ENCODE measurements around the gene MISP. TPM values are rescaled to one million over a fixed set of nuclear protein-coding genes. Genes with fewer than 3 reads are reported as not detected.

MISP gene
- polyA plus RNA-seq, 1 of the 3 experiments (the other 2 are of a cell fraction) = 0.08 TPM

GRCh38 chr19:796692-797527 lies 46.0 kb downstream of the MISP start, which contains the start of gene PTBP1 (continued):
- TF ChIP-seq TEAD4 (IDR thresholded peaks at IDR 0.05; ENCODE audit: borderline replicate concordance, insufficient read depth) = no peak

GRCh38 chr19:797528-798414 lies 46.9 kb downstream of the MISP start:
- peaks cover 49% of the 10 kb centered on the region for H3K79me2 ChIP-seq (ENCODE audit: insufficient read depth)
- H4K20me1 ChIP-seq (ENCODE audit: insufficient read depth) = peaks cover 49% of the 10 kb centered on the region
- peak; percentile 98 for DNase-seq
- H3K9ac ChIP-seq = peak overlapping the region; percentile 96
- peaks cover 4% of the 10 kb centered on the region for H3F3A ChIP-seq (replicated peaks; ENCODE audit: insufficient read depth)
- TF ChIP-seq ELF1 (IDR thresholded peaks at IDR 0.05) (peak; percentile 20; the same call in 1 of the 2 replicates), MXI1 (IDR thresholded peaks at IDR 0.05; ENCODE audit: low read depth, low read length) (peak; percentile 16; the same call in 1 of the 2 replicates), NRF1 (IDR thresholded peaks at IDR 0.05; ENCODE audit: low read depth, low read length) (peak; percentile 94), RAD21 (IDR thresholded peaks at IDR 0.05; ENCODE audit: low read length) (no peak), SIN3A (IDR thresholded peaks at IDR 0.05; ENCODE audit: borderline replicate concordance, low read depth, low read length) (0 out of 2 replicates have a peak, but pooled peaks have one; percentile 4), CHD2 (IDR thresholded peaks at IDR 0.05; ENCODE audit: low read length, partially characterized antibody) (peak; percentile 56), YY1 (IDR thresholded peaks at IDR 0.05; ENCODE audit: low read depth) (no peak), MAX (IDR thresholded peaks at IDR 0.05; ENCODE audit: low read depth) (no peak), CTCF (IDR thresholded peaks at IDR 0.05) (no peak)
- H3K4me1 ChIP-seq (ENCODE audit: control insufficient read depth in 1 of 2, insufficient read depth in 2 of 2, low read depth in 1 of 2, low read length in 1 of 2) = peaks cover 29 to 47% of the 10 kb centered on the region in 2 experiments; a peak in 3 of 4 replicates
- ChIA-PET POLR2A (no interaction called here), CTCF (interaction anchor here (1.5 kb wide), 1 partner anchor 186 kb away, joined by 3 read pairs; the partner anchor contains the start of gene WDR18)
- H3K4me2 ChIP-seq = peak overlapping the region; percentile 95
- WGBS (ENCODE audit: low lambda C conversion rate) = 2% methylated on average over 26 of the region's 129 CpGs
- peaks cover 10 to 16% of the 10 kb centered on the region in 2 experiments for H3K36me3 ChIP-seq (replicated peaks in 1 of 2; ENCODE audit: control insufficient read depth in 1 of 2, insufficient read depth in 2 of 2, low read length in 1 of 2)
- H3K27ac ChIP-seq (ENCODE audit: low read depth in 2 of 2, low read length in 1 of 2) = peak overlapping the region; percentile 81 to 94
- H2AFZ ChIP-seq (ENCODE audit: low read depth) = no peak overlapping the region
- H3K9me2 ChIP-seq = no peaks in the 10 kb centered on the region
- no peaks in the 10 kb centered on the region for H3K9me3 ChIP-seq
- no peaks in the 10 kb centered on the region for H3K27me3 ChIP-seq (ENCODE audit: insufficient read depth)
- H3K4me3 ChIP-seq (ENCODE audit: low read depth in 2 of 2, low read length in 1 of 2) = peak overlapping the region; percentile 85 to 88

All from SK-N-SH (cell line).